BLaER1 (cell line): Measurements from ENCODE around the gene ASTN1.

Experiments
- H3K27ac ChIP-seq: shearing (Covaris generic); formaldehyde crosslinking; 2 replicates; pipeline ENCODE4 v1.8.1; 2022
- H3K27me3 ChIP-seq: shearing (Covaris generic); formaldehyde crosslinking; 2 replicates; pipeline ENCODE4 v1.8.1; 2022
- H3K36me3 ChIP-seq: shearing (Covaris generic); formaldehyde crosslinking; 2 replicates; pipeline ENCODE4 v1.8.1; 2022
- H3K4me1 ChIP-seq: shearing (Covaris generic); formaldehyde crosslinking; 2 replicates; pipeline ENCODE4 v1.8.1; 2022
- H3K4me2 ChIP-seq: shearing (Covaris generic); formaldehyde crosslinking; 2 replicates; pipeline ENCODE4 v1.8.1; 2022
- H3K4me3 ChIP-seq: shearing (Covaris generic); formaldehyde crosslinking; 2 replicates; pipeline ENCODE4 v1.8.1; 2022
- H3K9ac ChIP-seq: shearing (Covaris generic); formaldehyde crosslinking; 2 replicates; pipeline ENCODE4 v1.8.1; 2022
- H3K9me3 ChIP-seq: shearing (Covaris generic); formaldehyde crosslinking; 2 replicates; pipeline ENCODE4 v1.8.1; 2022
- H4K20me1 ChIP-seq: shearing (Covaris generic); formaldehyde crosslinking; 2 replicates; pipeline ENCODE4 v1.8.1; 2022
- Cebpa-rat ChIP-seq: shearing (Covaris generic); IDR thresholded peaks from 2 replicates; pipeline ENCODE4 v1.8.1; 2022

Gene ASTN1

GRCh38 chr1:176850871-176851270 is 313.6 kb downstream of the ASTN1 start:
- TF ChIP-seq Cebpa-rat = no peak
- Histone ChIP-seq H3K36me3 (no peaks in the 10 kb centered on the region), H3K27me3 (no peaks in the 10 kb centered on the region), H3K9ac (no peak overlapping the region), H3K4me2 (no peak overlapping the region), H3K27ac (no peak overlapping the region), H3K4me1 (no peaks in the 10 kb centered on the region), H3K9me3 (no peaks in the 10 kb centered on the region), H4K20me1 (no peaks in the 10 kb centered on the region), H3K4me3 (no peak overlapping the region)

- Histone ChIP-seq H3K9ac (no peak overlapping the region), H3K27me3 (no peaks in the 10 kb centered on the region), H3K27ac (no peak overlapping the region), H3K36me3 (no peaks in the 10 kb centered on the region), H3K4me1 (no peaks in the 10 kb centered on the region), H3K9me3 (no peaks in the 10 kb centered on the region), H3K4me2 (no peak overlapping the region), H3K4me3 (no peak overlapping the region), H4K20me1 (no peaks in the 10 kb centered on the region)
- TF ChIP-seq Cebpa-rat = no peak
Observed at GRCh38 chr1:176849281-176849680, 315.2 kb downstream of the ASTN1 start.

GRCh38 chr1:176847052-176847451 is 317.5 kb downstream of the ASTN1 start:
- Histone ChIP-seq H4K20me1 (no peaks in the 10 kb centered on the region), H3K9me3 (no peaks in the 10 kb centered on the region), H3K4me2 (no peak overlapping the region), H3K36me3 (no peaks in the 10 kb centered on the region), H3K27ac (no peak overlapping the region), H3K4me1 (no peaks in the 10 kb centered on the region), H3K27me3 (no peaks in the 10 kb centered on the region), H3K4me3 (no peak overlapping the region), H3K9ac (no peak overlapping the region)
- no peak for TF ChIP-seq Cebpa-rat

GRCh38 chr1:176843352-176844297 is 320.9 kb downstream of the ASTN1 start:
- Histone ChIP-seq H4K20me1 (no peaks in the 10 kb centered on the region), H3K9ac (no peak overlapping the region), H3K4me3 (no peak overlapping the region), H3K27ac (no peak overlapping the region), H3K4me1 (no peaks in the 10 kb centered on the region), H3K9me3 (no peaks in the 10 kb centered on the region), H3K4me2 (no peak overlapping the region), H3K36me3 (no peaks in the 10 kb centered on the region), H3K27me3 (no peaks in the 10 kb centered on the region)
- TF ChIP-seq Cebpa-rat = no peak

- no peak overlapping the region for H3K4me2 ChIP-seq
- H3K9me3 ChIP-seq = no peaks in the 10 kb centered on the region
- no peak overlapping the region for H3K4me3 ChIP-seq
- no peaks in the 10 kb centered on the region for H3K27me3 ChIP-seq
- TF ChIP-seq Cebpa-rat = no peak
- H4K20me1 ChIP-seq = no peaks in the 10 kb centered on the region
- H3K36me3 ChIP-seq = no peaks in the 10 kb centered on the region
- H3K4me1 ChIP-seq = no peaks in the 10 kb centered on the region
- H3K9ac ChIP-seq = no peak overlapping the region
- H3K27ac ChIP-seq = no peak overlapping the region
Observed at GRCh38 chr1:176841238-176841637, 323.3 kb downstream of the ASTN1 start.

- H3K27ac ChIP-seq = no peak overlapping the region
- no peaks in the 10 kb centered on the region for H4K20me1 ChIP-seq
- H3K9me3 ChIP-seq = no peaks in the 10 kb centered on the region
- no peak for TF ChIP-seq Cebpa-rat
- H3K36me3 ChIP-seq = no peaks in the 10 kb centered on the region
- no peak overlapping the region for H3K9ac ChIP-seq
- no peaks in the 10 kb centered on the region for H3K4me1 ChIP-seq
- H3K27me3 ChIP-seq = no peaks in the 10 kb centered on the region
- H3K4me2 ChIP-seq = no peak overlapping the region
- no peak overlapping the region for H3K4me3 ChIP-seq
Observed at GRCh38 chr1:176839216-176839615, 325.3 kb downstream of the ASTN1 start.

GRCh38 chr1:176838276-176838995 is 326.1 kb downstream of the ASTN1 start:
- no peak overlapping the region for H3K4me2 ChIP-seq
- H4K20me1 ChIP-seq = no peaks in the 10 kb centered on the region
- H3K4me1 ChIP-seq = no peaks in the 10 kb centered on the region
- no peaks in the 10 kb centered on the region for H3K9me3 ChIP-seq
- no peak overlapping the region for H3K9ac ChIP-seq
- no peak for TF ChIP-seq Cebpa-rat
- H3K27ac ChIP-seq = no peak overlapping the region
- no peaks in the 10 kb centered on the region for H3K36me3 ChIP-seq
- H3K4me3 ChIP-seq = no peak overlapping the region
- no peaks in the 10 kb centered on the region for H3K27me3 ChIP-seq

GRCh38 chr1:176837708-176838107 is 326.8 kb downstream of the ASTN1 start:
- Histone ChIP-seq H3K4me2 (no peak overlapping the region), H3K4me3 (no peak overlapping the region), H3K4me1 (no peaks in the 10 kb centered on the region), H3K9me3 (no peaks in the 10 kb centered on the region), H3K27ac (no peak overlapping the region), H3K27me3 (no peaks in the 10 kb centered on the region), H3K36me3 (no peaks in the 10 kb centered on the region), H4K20me1 (no peaks in the 10 kb centered on the region), H3K9ac (no peak overlapping the region)
- TF ChIP-seq Cebpa-rat = no peak

- H4K20me1 ChIP-seq = no peaks in the 10 kb centered on the region
- H3K4me3 ChIP-seq = no peak overlapping the region
- no peak for TF ChIP-seq Cebpa-rat
- H3K9ac ChIP-seq = no peak overlapping the region
- H3K27me3 ChIP-seq = no peaks in the 10 kb centered on the region
- H3K9me3 ChIP-seq = no peaks in the 10 kb centered on the region
- no peak overlapping the region for H3K4me2 ChIP-seq
- H3K4me1 ChIP-seq = no peaks in the 10 kb centered on the region
- H3K36me3 ChIP-seq = no peaks in the 10 kb centered on the region
- no peak overlapping the region for H3K27ac ChIP-seq
Observed at GRCh38 chr1:176831150-176831549, 333.4 kb downstream of the ASTN1 start.

- H3K4me3 ChIP-seq = no peak overlapping the region
- no peaks in the 10 kb centered on the region for H3K4me1 ChIP-seq
- H3K27me3 ChIP-seq = no peaks in the 10 kb centered on the region; the same call in 1 of the 2 replicates
- no peak for TF ChIP-seq Cebpa-rat
- H3K27ac ChIP-seq = no peak overlapping the region
- no peak overlapping the region for H3K4me2 ChIP-seq
- H3K9ac ChIP-seq = no peak overlapping the region
- H3K9me3 ChIP-seq = no peaks in the 10 kb centered on the region
- H4K20me1 ChIP-seq = no peaks in the 10 kb centered on the region
- no peaks in the 10 kb centered on the region for H3K36me3 ChIP-seq
Observed at GRCh38 chr1:176829261-176829660, 335.3 kb downstream of the ASTN1 start.
